ENCODE results near the gene CORO2B. TPM values are rescaled to one million over a fixed set of nuclear protein-coding genes. Genes with fewer than 3 reads are reported as not detected.

Gene CORO2B
- total and polyA plus RNA-seq, 11 donors: 3.0 to 9.1 (median 5.0) TPM

DNA sequence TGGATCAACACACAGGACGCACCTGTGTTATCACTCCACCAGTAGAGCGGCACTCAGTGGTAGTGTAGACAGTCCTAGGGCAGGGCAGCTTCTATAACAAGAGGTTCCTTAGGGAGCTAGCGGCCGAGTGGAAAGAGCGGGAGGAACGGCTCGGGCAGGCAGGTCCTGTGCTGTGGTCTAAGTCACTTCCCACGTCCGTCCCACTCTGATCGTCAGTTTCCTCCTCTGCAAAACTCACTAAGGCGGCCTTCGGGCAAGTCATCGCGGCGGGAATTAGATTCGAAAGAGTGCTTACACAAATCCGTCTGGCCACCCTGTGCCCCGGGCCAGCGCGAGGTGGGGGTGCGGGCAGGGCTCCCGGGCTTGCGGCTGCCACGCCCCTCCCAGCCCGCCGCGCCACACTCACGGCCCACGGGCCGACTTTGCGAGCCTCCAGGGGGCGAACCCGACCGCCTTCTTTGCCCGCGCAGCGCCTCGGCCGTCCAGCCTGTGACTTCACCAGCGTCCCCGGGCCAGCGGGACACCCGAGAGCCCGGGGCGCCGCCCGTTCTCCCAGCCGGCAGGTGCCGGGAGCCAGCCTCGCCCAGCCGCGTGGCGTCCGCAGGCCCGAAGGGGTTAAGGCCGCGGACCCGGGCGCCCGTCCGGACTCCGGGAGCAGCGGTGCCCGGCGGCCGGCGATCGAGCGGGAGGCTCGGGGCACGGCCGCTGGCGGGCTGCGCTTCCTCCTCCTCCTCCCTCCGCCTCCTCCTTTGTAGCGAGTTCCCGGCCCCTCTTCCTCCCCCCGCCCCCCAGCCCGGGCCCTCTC is 416 bp upstream of the CORO2B start:
- Histone ChIP-seq H3K27ac (peak overlapping the region; percentile 60 to 93 (median 80)), H3K9me3 (no peaks in the 10 kb centered on the region), H3K4me1 (peaks cover 0 to 34% (median 18%) of the 10 kb centered on the region in 12 donors), H3K27me3 (peaks cover 0 to 25% (median 0%) of the 10 kb centered on the region in 9 donors), H3K36me3 (no peaks in the 10 kb centered on the region), H3K4me3 (peak overlapping the region; percentile 42 to 93 (median 69))
- DNase-seq (peak; percentile 77 to 88 (median 80)), ATAC-seq (peak; percentile 32 to 86 (median 80))
- intact Hi-C loops (cut with DNase I): loop anchor here in 7 of 10 donors (1.0 to 5.0 kb wide), 5 partner anchors 30 to 154 kb away; no protein-coding TSS in a partner anchor
- TF ChIP-seq, protein P1, sequence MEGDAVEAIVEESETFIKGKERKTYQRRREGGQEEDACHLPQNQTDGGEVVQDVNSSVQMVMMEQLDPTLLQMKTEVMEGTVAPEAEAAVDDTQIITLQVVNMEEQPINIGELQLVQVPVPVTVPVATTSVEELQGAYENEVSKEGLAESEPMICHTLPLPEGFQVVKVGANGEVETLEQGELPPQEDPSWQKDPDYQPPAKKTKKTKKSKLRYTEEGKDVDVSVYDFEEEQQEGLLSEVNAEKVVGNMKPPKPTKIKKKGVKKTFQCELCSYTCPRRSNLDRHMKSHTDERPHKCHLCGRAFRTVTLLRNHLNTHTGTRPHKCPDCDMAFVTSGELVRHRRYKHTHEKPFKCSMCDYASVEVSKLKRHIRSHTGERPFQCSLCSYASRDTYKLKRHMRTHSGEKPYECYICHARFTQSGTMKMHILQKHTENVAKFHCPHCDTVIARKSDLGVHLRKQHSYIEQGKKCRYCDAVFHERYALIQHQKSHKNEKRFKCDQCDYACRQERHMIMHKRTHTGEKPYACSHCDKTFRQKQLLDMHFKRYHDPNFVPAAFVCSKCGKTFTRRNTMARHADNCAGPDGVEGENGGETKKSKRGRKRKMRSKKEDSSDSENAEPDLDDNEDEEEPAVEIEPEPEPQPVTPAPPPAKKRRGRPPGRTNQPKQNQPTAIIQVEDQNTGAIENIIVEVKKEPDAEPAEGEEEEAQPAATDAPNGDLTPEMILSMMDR (IDR thresholded peaks at IDR 0.05): peak; percentile 34 to 81 (median 68)
- peak in 1 of 2 donors; percentile 27 for TF ChIP-seq POLR2A (IDR thresholded peaks at IDR 0.05)
- 0 to 3% (median 1%) methylated on average over 24 to 79 of the region's 79 CpGs for WGBS, 4 donors

DNA sequence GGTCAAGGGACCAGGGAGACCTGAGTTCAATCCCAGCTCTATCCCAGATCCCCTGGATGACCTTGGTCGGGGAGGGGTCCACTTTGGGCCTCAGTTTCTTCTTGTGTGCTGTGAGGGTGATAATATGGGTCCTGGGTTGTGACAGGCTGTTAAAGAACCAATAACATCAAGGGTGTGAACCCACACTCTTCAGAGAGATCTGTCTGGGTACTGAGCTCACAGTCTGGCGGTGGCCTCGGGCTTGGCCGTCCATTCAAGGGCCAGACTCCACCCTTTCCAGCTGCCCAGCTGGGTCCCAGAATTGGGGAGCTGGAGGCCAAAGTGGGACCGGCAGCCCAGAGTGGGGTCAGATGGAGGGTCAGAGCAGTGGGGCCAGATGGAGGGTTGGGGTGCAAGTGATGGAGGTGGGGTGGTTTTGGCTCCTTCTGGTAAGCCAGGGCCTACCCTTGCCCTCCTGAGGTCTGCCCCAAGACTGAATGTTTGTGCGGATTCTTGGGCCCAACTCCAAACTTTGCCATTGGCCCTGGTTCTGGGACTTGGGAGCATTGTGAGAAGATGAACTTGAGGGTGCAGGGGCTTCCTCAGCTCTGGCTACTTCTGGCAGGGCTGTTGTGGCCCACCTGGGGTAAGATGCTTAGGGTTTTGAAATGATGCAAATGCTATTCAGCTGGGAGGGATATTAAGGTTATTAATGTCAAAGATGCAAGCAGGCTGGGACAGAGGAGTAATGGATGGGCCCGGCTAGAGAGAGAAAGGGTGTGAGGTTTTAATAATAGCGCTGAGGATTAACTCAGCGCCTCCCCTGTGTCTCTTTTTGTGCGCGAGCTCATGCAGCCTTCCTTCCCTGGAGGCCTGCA is 1.5 kb downstream of the CORO2B start:
- peak in 3 of 4 donors; percentile 21 to 46 (median 39) for ATAC-seq
- Histone ChIP-seq H3K27me3 (peaks cover 0 to 25% (median 0%) of the 10 kb centered on the region in 9 donors), H3K9me3 (no peaks in the 10 kb centered on the region), H3K36me3 (no peaks in the 10 kb centered on the region), H3K4me1 (peaks cover 2 to 51% (median 30%) of the 10 kb centered on the region in 12 donors), H3K27ac (peak overlapping the region in 10 of 12 donors; percentile 55 to 93 (median 78)), H3K4me3 (peak overlapping the region in 10 of 12 donors; percentile 52 to 93 (median 74))
- TF ChIP-seq, protein P1 (IDR thresholded peaks at IDR 0.05): no peak
- no peak for TF ChIP-seq POLR2A (IDR thresholded peaks at IDR 0.05)
- WGBS, 4 donors: 69 to 79% (median 71%) methylated on average over 11 of the region's 11 CpGs
- peak in 2 of 5 donors; percentile 58 to 67 for DNase-seq
- intact Hi-C loops (cut with DNase I): loop anchor here in 8 of 10 donors (5.0 to 10.0 kb wide), 5 partner anchors 42 to 92 kb away; no protein-coding TSS in a partner anchor

DNA sequence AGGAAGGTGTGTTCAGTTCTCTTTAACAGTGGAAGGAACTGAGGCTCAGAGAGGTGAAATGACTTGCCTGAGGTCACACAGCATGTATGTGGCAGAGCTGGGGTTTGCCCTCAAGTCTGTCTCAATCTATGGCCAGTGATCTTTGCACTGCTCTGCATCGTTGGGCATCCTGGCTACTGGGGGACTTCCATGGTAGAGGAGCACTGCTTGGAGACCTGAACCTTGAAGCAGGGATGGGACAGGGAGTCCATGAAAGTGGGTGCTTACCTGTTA is 2.0 kb downstream of the CORO2B start:
- peak overlapping the region in 2 of 12 donors; percentile 82 to 93 for H3K4me3 ChIP-seq
- WGBS, 4 donors: 85 to 100% (median 88%) methylated on average over 1 of the region's 1 CpG
- intact Hi-C loops (cut with DNase I): loop anchor here in 8 of 10 donors (5.0 to 10.0 kb wide), 5 partner anchors 41 to 91 kb away; no protein-coding TSS in a partner anchor
- TF ChIP-seq, protein P1 (IDR thresholded peaks at IDR 0.05): no peak
- TF ChIP-seq POLR2A (IDR thresholded peaks at IDR 0.05): no peak
- ATAC-seq (no peak), DNase-seq (no peak)
- peaks cover 2 to 57% (median 31%) of the 10 kb centered on the region in 12 donors for H3K4me1 ChIP-seq
- H3K27ac ChIP-seq: no peak overlapping the region
- H3K9me3 ChIP-seq: no peaks in the 10 kb centered on the region
- peaks cover 0 to 25% (median 0%) of the 10 kb centered on the region in 9 donors for H3K27me3 ChIP-seq
- no peaks in the 10 kb centered on the region for H3K36me3 ChIP-seq
